Kidney tubule cell (primary cell): ENCODE data around the gene USP34.
"Not testable (repeated sequence)": the region's sequence is repeated elsewhere in the genome, so short reads cannot be mapped to it uniquely, and the experiment has no call there.

Experiments
- DNase-seq: peaks from one replicate; pipeline ENCODE4 v3.0.0-alpha.2; 2018; ENCODE audit warnings: low spot score

USP34 gene

DNA sequence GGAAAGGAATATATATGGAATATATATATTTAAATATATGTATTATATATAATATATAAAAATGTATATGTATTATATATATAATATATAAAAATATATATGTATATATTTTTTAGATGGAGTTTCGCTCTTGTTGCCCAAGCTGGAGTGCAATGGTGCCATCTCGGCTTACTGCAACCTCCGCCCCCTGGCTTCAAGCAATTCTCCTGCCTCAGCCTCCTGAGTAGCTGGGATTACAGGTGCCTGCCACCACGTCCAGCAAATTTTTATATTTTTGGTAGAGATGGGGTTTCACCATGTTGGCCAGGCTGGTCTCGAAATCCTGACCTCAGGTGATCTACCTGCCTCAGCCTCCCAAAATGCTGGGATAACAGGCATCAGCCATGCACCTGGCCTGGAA lies 322.8 kb downstream of the USP34 start:
- DNase-seq, result not testable (repeated sequence)

- no peak for DNase-seq
Measured at GRCh38 chr2:61145990-61146389, 324.9 kb downstream of the USP34 start.

DNA sequence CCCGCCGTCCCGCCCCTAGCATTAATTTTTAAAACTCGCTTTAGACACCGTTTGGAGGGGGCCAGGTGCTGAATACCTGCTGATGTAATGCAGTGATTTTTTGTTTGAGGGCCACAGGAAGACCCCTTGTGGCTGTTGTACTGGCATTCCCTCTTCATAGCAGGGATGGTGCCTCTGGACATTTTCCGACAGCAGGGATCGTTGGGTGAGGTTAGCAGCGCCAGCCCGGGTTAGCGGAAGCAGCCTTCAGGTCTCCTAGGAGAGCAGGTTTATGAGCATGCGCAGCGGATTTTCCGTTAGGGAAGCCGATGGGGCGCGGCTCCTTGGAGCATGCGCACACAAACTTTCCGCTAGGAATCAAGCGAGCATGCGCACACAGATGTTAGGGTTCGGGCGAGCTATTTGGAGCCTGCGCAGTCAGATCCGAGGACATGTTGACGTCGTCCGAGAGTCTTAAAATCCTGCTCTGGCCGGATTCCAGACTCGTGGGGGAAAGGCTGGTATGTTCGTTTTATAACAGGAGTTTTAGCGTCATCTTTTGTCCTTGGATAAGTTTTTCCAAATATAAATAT lies 326.1 kb downstream of the USP34 start:
- DNase-seq, result peak; percentile 98

DNA sequence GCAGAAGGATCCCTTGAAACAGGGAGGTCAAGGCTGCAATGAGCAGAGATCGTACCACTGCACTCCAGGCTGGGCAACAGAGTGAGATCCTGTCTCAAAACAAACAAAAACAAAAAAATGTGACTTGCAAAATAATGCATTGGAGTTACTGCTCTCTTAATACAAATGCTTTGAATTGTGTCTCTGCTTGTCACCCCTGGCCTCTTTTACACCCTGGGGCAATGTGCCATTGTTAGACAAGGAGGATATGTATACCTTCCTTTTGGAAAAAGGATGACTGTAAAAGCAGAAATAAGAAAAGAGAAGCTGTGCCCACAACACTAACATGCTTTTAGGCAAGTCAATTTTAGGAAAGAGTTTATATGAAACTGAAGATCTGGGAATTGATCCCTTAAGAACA lies 329.7 kb downstream of the USP34 start:
- DNase-seq, result no peak

GRCh38 chr2:61138859-61139258 lies 332.0 kb downstream of the USP34 start:
- no peak for DNase-seq
